H9 (cell line): ENCODE measurements around the gene APOL4. TPM values are rescaled to one million over a fixed set of nuclear protein-coding genes. Genes with fewer than 3 reads are reported as not detected.

ENCODE experiments used
- DNase-seq: peaks from one replicate; pipeline ENCODE4 v3.0.0-alpha.2; 2017
- H2AFZ ChIP-seq: one replicate; pipeline ENCODE4 v1.6.1; 2013; ENCODE audit warnings: mild to moderate bottlenecking, low read length, control low read depth, moderate library complexity
- H2AK5ac ChIP-seq: 2 replicates; pipeline ENCODE4 v1.6.1; 2013; ENCODE audit warnings: low read length, control low read depth, mixed read lengths; ENCODE audit not compliant: insufficient read length
- H2BK120ac ChIP-seq: one replicate; pipeline ENCODE4 v1.6.1; 2013; ENCODE audit warnings: low read depth, mild to moderate bottlenecking, low read length, control low read depth, inconsistent platforms; ENCODE audit not compliant: poor library complexity, severe bottlenecking
- H2BK12ac ChIP-seq: 2 replicates; pipeline ENCODE4 v1.6.1; 2013; ENCODE audit warnings: low read length, control low read depth, mixed read lengths, low read depth; ENCODE audit not compliant: insufficient read length
- H2BK15ac ChIP-seq: 2 replicates; pipeline ENCODE4 v1.6.1; 2013; ENCODE audit warnings: low read depth, low read length, control low read depth
- H2BK20ac ChIP-seq: one replicate; pipeline ENCODE4 v1.6.1; 2013; ENCODE audit warnings: low read depth, mild to moderate bottlenecking, low read length, control low read depth, inconsistent platforms; ENCODE audit not compliant: poor library complexity, severe bottlenecking
- H2BK5ac ChIP-seq: 2 replicates; pipeline ENCODE4 v1.6.1; 2013; ENCODE audit warnings: low read length, control low read depth, mixed read lengths; ENCODE audit not compliant: insufficient read length
- H3K14ac ChIP-seq: 2 replicates; pipeline ENCODE4 v1.6.1; 2013; ENCODE audit warnings: low read length, control low read depth; ENCODE audit not compliant: insufficient read depth
- H3K18ac ChIP-seq: 2 replicates; pipeline ENCODE4 v1.6.1; 2013; ENCODE audit warnings: low read depth, mild to moderate bottlenecking, mixed read lengths, low read length, control low read depth; ENCODE audit not compliant: insufficient read length
- H3K23ac ChIP-seq: 2 replicates; pipeline ENCODE4 v1.6.1; 2013; ENCODE audit warnings: low read length, control low read depth, mixed read lengths, low read depth; ENCODE audit not compliant: insufficient read length
- H3K23me2 ChIP-seq: 2 replicates; pipeline ENCODE4 v1.6.1; 2013; ENCODE audit warnings: low read depth, mild to moderate bottlenecking, mixed read lengths, low read length, control low read depth; ENCODE audit not compliant: insufficient read length, poor library complexity, severe bottlenecking
- H3K27ac ChIP-seq: 2 replicates; pipeline ENCODE4 v1.5.1; 2013; ENCODE audit warnings: low read length, control low read depth, mixed read lengths, low read depth; ENCODE audit not compliant: insufficient read length
- H3K27me3 ChIP-seq: 2 replicates; pipeline ENCODE4 v1.6.1; 2013; ENCODE audit warnings: low read length, control low read depth, inconsistent platforms; ENCODE audit not compliant: insufficient read depth
- H3K4ac ChIP-seq: 2 replicates; pipeline ENCODE4 v1.6.1; 2013; ENCODE audit warnings: low read depth, mild to moderate bottlenecking, control low read depth, inconsistent platforms, low read length, moderate library complexity
- H3K4me1 ChIP-seq: 2 replicates; pipeline ENCODE4 v1.6.1; 2013; ENCODE audit warnings: low read length, control low read depth, inconsistent platforms; ENCODE audit not compliant: insufficient read depth
- H3K4me2 ChIP-seq: 2 replicates; pipeline ENCODE4 v1.6.1; 2013; ENCODE audit warnings: low read length, control low read depth, mixed read lengths; ENCODE audit not compliant: insufficient read length, insufficient read depth
- H3K56ac ChIP-seq: 2 replicates; pipeline ENCODE4 v1.6.1; 2013; ENCODE audit warnings: low read depth, mild to moderate bottlenecking, mixed read lengths, low read length, control low read depth; ENCODE audit not compliant: insufficient read length
- H3K79me1 ChIP-seq: 2 replicates; pipeline ENCODE4 v1.6.1; 2013; ENCODE audit warnings: low read depth, mild to moderate bottlenecking, moderate library complexity, low read length, control low read depth, inconsistent platforms; ENCODE audit not compliant: insufficient read depth, poor library complexity, severe bottlenecking
- H3K79me2 ChIP-seq: 2 replicates; pipeline ENCODE4 v1.6.1; 2013; ENCODE audit warnings: low read length, control low read depth, inconsistent platforms; ENCODE audit not compliant: insufficient read depth
- H3K9ac ChIP-seq: 2 replicates; pipeline ENCODE4 v1.6.1; 2013; ENCODE audit warnings: low read length, control low read depth, mixed read lengths; ENCODE audit not compliant: insufficient read length; ENCODE audit errors: extremely low read depth
- H3K9me3 ChIP-seq: one replicate; pipeline ENCODE4 v1.6.1; 2013; ENCODE audit warnings: low read depth, low read length, inconsistent platforms; ENCODE audit not compliant: control insufficient read depth
- H3T11ph ChIP-seq: one replicate; pipeline ENCODE4 v1.6.1; 2013; ENCODE audit warnings: mild to moderate bottlenecking, low read length, control low read depth, inconsistent platforms
- H4K20me1 ChIP-seq: one replicate; pipeline ENCODE4 v1.6.1; 2013; ENCODE audit not compliant: control insufficient read depth, insufficient read length, insufficient read depth
- H4K5ac ChIP-seq: 2 replicates; pipeline ENCODE4 v1.6.1; 2013; ENCODE audit warnings: low read depth, mild to moderate bottlenecking, mixed read lengths, low read length, control low read depth; ENCODE audit not compliant: insufficient read length
- H4K8ac ChIP-seq: replicated peaks from 2 replicates; pipeline ENCODE4 v1.6.1; 2013; ENCODE audit warnings: low read length, control low read depth, mixed read lengths, low read depth; ENCODE audit not compliant: insufficient read length
- H4K91ac ChIP-seq: 2 replicates; pipeline ENCODE4 v1.6.1; 2013; ENCODE audit warnings: low read depth, mild to moderate bottlenecking, moderate library complexity, mixed read lengths, low read length, control low read depth; ENCODE audit not compliant: insufficient read length
- H3K27ac Mint-ChIP-seq, 3 experiments: 2 replicates in 2 of 3; 3 replicates in 1 of 3; pipeline ENCODE4 v1.8.0; 2020 to 2021; ENCODE audit warnings: mixed read lengths in 3 of 3, mild to moderate bottlenecking in 1 of 3, moderate library complexity in 1 of 3
- H3K27me3 Mint-ChIP-seq: 2 replicates; pipeline ENCODE4 v1.8.0; 2021; ENCODE audit warnings: low read depth, mild to moderate bottlenecking, moderate library complexity, mixed read lengths
- H3K36me3 Mint-ChIP-seq, 3 experiments: 2 replicates in 2 of 3; 3 replicates in 1 of 3; pipeline ENCODE4 v1.8.0; 2020 to 2021; ENCODE audit warnings: low read depth in 3 of 3, mixed read lengths in 3 of 3; ENCODE audit not compliant: insufficient read depth in 1 of 3
- H3K4me1 Mint-ChIP-seq, 2 experiments: 2 replicates each; pipeline ENCODE4 v1.8.0; 2020; ENCODE audit warnings: mixed read lengths in 2 of 2
- H3K4me3 Mint-ChIP-seq, 2 experiments: 2 replicates in 1 of 2; 3 replicates in 1 of 2; pipeline ENCODE4 v1.8.0; 2020 to 2021; ENCODE audit warnings: mild to moderate bottlenecking in 2 of 2, mixed read lengths in 2 of 2, moderate library complexity in 1 of 2
- H3K9me3 Mint-ChIP-seq, 2 experiments: 2 replicates in 1 of 2; 3 replicates in 1 of 2; pipeline ENCODE4 v1.8.0; 2020; ENCODE audit warnings: mild to moderate bottlenecking in 2 of 2, mixed read lengths in 2 of 2, moderate library complexity in 1 of 2
- WGBS: extraction: QIAGEN DNeasy Blood & Tissue Kit; methylation state at CpG from one replicate; pipeline ENCODE4 v1.1.7; 2013; ENCODE audit warnings: missing lambda C conversion rate, low lambda C conversion rate, mixed read lengths; ENCODE audit not compliant: insufficient read length; ENCODE audit errors: extremely low coverage; 5-methylcytosine and 5-hydroxymethylcytosine counted together
- total RNA-seq: library from RNA; stranded (reverse); gene quantifications from 2 replicates; pipeline ENCODE4 v1.2.1, GENCODE V29; 2021
- TF ChIP-seq, protein P1 (sequence below): fragments of 200-600 bp; sonication (generic); conservative IDR thresholded peaks from 3 replicates; pipeline ENCODE4 v1.8.0; 2021; ENCODE audit warnings: antibody characterized with exemption, mild to moderate bottlenecking

Gene APOL4
- total RNA-seq, 1 experiment from 2014 or later, result not detected

DNA sequence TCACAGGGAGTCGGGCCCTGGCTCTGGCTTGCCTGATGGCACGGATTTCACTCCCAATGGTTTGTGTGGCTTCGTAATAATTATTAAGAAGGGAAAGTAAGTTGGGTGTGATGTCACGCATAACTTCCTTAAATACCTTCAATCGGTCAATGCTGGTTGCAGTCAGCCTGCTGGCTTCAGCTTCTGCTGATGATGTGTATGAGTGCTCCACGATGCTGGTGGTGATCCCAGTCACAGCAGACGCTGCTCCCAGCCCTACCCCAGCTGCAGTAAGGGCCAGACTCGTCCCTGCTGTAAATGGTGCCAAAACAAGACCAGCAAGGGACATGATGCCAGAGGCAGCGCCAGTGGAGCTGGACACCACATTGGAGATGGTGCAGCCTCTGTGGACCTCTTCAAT, 60.1 kb downstream of the APOL4 start:
- no peak overlapping the region for H2AFZ ChIP-seq
- H3K27ac Mint-ChIP-seq, result no peak overlapping the region
- H3K27ac ChIP-seq, result no peak overlapping the region
- H3K4me2 ChIP-seq, result no peak overlapping the region
- H3K4me1 Mint-ChIP-seq, result peaks cover 32 to 45% of the 10 kb centered on the region in 2 experiments
- no peak overlapping the region for H2AK5ac ChIP-seq
- peaks cover 10% of the 10 kb centered on the region; the same call in 1 of the 2 replicates for H3K4me1 ChIP-seq
- no peak overlapping the region for H2BK120ac ChIP-seq
- H3K36me3 Mint-ChIP-seq, result no peaks in the 10 kb centered on the region
- H3K9me3 Mint-ChIP-seq, result no peaks in the 10 kb centered on the region
- H3K27me3 Mint-ChIP-seq, result peaks cover 11% of the 10 kb centered on the region
- H3K14ac ChIP-seq, result no peak overlapping the region; the same call in 1 of the 2 replicates
- TF ChIP-seq, protein P1, sequence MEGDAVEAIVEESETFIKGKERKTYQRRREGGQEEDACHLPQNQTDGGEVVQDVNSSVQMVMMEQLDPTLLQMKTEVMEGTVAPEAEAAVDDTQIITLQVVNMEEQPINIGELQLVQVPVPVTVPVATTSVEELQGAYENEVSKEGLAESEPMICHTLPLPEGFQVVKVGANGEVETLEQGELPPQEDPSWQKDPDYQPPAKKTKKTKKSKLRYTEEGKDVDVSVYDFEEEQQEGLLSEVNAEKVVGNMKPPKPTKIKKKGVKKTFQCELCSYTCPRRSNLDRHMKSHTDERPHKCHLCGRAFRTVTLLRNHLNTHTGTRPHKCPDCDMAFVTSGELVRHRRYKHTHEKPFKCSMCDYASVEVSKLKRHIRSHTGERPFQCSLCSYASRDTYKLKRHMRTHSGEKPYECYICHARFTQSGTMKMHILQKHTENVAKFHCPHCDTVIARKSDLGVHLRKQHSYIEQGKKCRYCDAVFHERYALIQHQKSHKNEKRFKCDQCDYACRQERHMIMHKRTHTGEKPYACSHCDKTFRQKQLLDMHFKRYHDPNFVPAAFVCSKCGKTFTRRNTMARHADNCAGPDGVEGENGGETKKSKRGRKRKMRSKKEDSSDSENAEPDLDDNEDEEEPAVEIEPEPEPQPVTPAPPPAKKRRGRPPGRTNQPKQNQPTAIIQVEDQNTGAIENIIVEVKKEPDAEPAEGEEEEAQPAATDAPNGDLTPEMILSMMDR, result no peak
- H2BK5ac ChIP-seq, result no peak overlapping the region
- H3K79me1 ChIP-seq, result no peaks in the 10 kb centered on the region
- no peaks in the 10 kb centered on the region; the same call in 1 of the 2 replicates for H3K27me3 ChIP-seq
- no peaks in the 10 kb centered on the region for H3K79me2 ChIP-seq
- H2BK20ac ChIP-seq, result no peak overlapping the region
- H2BK15ac ChIP-seq, result no peak overlapping the region
- H3K9ac ChIP-seq, result no peak overlapping the region
- peaks cover 3% of the 10 kb centered on the region for H4K20me1 ChIP-seq
- H3K4ac ChIP-seq, result no peak overlapping the region
- no peak overlapping the region for H4K5ac ChIP-seq
- no peak overlapping the region for H3K56ac ChIP-seq
- H3K23me2 ChIP-seq, result no peaks in the 10 kb centered on the region
- H2BK12ac ChIP-seq, result no peak overlapping the region
- H3T11ph ChIP-seq, result no peak overlapping the region
- no CpG with 5 or more reads among the region's 9 CpGs for whole genome bisulfite sequencing
- no peak overlapping the region for H4K8ac ChIP-seq
- H3K23ac ChIP-seq, result no peak overlapping the region
- H3K9me3 ChIP-seq, result no peaks in the 10 kb centered on the region
- no peak for DNase-seq
- H3K4me3 Mint-ChIP-seq, result no peak overlapping the region
- H4K91ac ChIP-seq, result no peak overlapping the region
- no peak overlapping the region for H3K18ac ChIP-seq

Other genes with a start within 250 kb of the APOL4 start
- gene RBFOX2, start 173.0 kb downstream of the APOL4 start, total RNA-seq, result 82.3 and 84.7 TPM in 2 replicates
- 0.13 TPM in 1 of 2 replicates, not detected in the other for gene APOL3, start 41.1 kb downstream of the APOL4 start, total RNA-seq
- 15.6 and 18.1 TPM in 2 replicates for gene APOL2, start 37.7 kb upstream of the APOL4 start, total RNA-seq
- 0.13 TPM in 1 of 2 replicates, not detected in the other for gene APOL1, start 51.3 kb upstream of the APOL4 start, total RNA-seq
- gene MYH9, start 186.2 kb upstream of the APOL4 start, total RNA-seq, result 243 and 266 TPM in 2 replicates